GM10266 (cell line): ENCODE results near the gene IGFLR1.

Source experiments
- DNase-seq: peaks from one replicate; pipeline ENCODE4 v3.0.0; 2012; ENCODE audit errors: extremely low spot score
- CTCF ChIP-seq: IDR thresholded peaks from 2 replicates; pipeline ENCODE4 v1.5.1; 2012; ENCODE audit warnings: mild to moderate bottlenecking, low read depth; ENCODE audit not compliant: control insufficient read depth, insufficient read depth; ENCODE audit errors: missing control alignments

IGFLR1 gene

GRCh38 chr19:35744430-35745327, 2.4 kb upstream of the IGFLR1 start:
- TF ChIP-seq CTCF = peak; percentile 37
- DNase-seq = peak; percentile 80

- TF ChIP-seq CTCF = no peak
- DNase-seq = no peak
Measured at GRCh38 chr19:35743640-35744429, 1.6 kb upstream of the IGFLR1 start.

GRCh38 chr19:35741203-35741515, 1.1 kb downstream of the IGFLR1 start:
- TF ChIP-seq CTCF = no peak
- DNase-seq = no peak

- TF ChIP-seq CTCF = peak; percentile 29
Measured at GRCh38 chr19:35740423-35741202, 1.6 kb downstream of the IGFLR1 start.

GRCh38 chr19:35740108-35740422, 2.2 kb downstream of the IGFLR1 start:
- no peak for TF ChIP-seq CTCF
- no peak for DNase-seq

More at GRCh38 chr19:35740423-35741202, 1.6 kb downstream of the IGFLR1 start:
- DNase-seq = peak; percentile 98

GRCh38 chr19:35739275-35740107, 2.8 kb downstream of the IGFLR1 start:
- no peak for TF ChIP-seq CTCF
- DNase-seq = no peak
